GM11168 (cell line): ENCODE results near the gene EXOC5.
"Not testable (repeated sequence)": the region's sequence is repeated elsewhere in the genome, so short reads cannot be mapped to it uniquely, and the experiment has no call there.

Source experiments
- in situ Hi-C: fragments of 300-500 bp; cut with MboI; formaldehyde crosslinking; loops from one replicate; pipeline ENCODE4 v1.12.0; 2022; ENCODE audit warnings: low sequenced_read_pairs; ENCODE audit not compliant: unreplicated experiment

The EXOC5 gene

DNA sequence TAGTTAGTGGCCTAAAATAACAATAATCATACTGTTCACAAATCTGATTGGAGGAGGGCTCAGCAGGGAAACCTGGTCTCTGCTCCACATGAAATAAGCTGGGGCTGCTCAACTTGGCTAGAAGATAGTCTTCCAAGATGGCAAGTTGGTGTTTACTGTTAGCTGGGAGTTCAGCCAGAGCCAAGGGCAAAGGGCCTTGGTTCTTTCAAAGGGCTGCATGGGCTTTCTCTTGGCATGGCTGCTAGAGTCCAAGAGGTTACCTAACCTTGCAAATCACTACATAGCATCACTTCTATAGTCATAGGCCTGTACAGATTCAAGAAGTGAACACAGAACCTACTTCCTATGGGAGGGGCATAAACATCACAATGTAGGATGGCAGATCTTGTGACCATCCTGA is 7.1 kb downstream of the EXOC5 start:
- in situ Hi-C loops, result no loop called here

DNA sequence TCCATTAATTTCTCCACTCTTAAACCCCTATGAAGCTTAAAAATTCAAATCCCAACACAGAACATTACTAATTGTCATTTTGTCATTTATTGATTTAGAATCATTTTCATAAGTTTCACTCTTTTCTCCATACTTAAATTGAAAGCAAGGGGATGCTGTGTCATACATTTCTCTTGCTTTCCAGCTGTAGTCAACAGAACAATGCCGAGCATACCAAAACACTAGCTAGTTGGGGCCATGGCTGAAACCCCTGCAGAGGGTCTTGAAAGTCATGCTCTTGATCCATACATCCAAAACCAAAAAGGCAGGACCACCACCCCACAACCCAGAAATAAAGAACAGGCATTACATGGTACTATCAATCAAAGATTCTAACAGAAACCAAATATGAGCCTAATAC is 9.0 kb downstream of the EXOC5 start:
- in situ Hi-C loops, result no loop called here

DNA sequence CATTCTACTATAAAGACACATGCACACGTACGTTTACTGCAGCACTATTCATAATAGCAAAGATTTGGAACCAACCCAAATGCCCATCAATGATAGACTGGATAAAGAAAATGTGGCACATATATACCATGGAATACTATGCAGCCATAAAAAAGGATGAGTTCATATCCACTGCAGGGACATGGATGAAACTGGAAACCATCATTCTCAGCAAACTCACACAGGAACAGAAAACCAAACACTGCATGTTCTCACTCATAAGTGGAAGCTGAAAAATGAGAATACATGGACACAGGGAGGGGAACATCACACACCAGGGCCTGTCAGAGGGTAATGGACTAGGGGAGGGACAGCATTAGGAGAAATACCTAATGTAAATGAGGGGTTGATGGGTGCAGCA is 10.5 kb downstream of the EXOC5 start:
- in situ Hi-C loops, result not testable (repeated sequence)

DNA sequence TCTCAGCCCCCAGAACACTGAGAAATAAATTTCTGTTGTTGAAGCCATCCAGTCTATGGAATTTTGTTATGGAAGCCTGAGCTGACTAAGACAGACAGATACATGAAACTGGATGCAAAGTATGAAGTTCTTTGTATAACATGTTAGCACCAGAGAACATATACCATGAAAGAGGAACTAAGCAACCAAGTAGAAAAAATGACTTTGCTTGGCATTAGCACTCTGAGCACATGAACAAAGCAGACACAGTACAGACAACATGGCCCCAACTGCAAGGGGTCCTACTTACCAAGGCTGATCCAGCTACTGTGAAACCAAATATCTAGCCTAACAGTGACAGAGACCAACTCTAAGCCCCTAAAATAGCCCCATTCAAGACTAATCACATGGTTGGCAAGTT is 13.8 kb downstream of the EXOC5 start:
- in situ Hi-C loops, result no loop called here

DNA sequence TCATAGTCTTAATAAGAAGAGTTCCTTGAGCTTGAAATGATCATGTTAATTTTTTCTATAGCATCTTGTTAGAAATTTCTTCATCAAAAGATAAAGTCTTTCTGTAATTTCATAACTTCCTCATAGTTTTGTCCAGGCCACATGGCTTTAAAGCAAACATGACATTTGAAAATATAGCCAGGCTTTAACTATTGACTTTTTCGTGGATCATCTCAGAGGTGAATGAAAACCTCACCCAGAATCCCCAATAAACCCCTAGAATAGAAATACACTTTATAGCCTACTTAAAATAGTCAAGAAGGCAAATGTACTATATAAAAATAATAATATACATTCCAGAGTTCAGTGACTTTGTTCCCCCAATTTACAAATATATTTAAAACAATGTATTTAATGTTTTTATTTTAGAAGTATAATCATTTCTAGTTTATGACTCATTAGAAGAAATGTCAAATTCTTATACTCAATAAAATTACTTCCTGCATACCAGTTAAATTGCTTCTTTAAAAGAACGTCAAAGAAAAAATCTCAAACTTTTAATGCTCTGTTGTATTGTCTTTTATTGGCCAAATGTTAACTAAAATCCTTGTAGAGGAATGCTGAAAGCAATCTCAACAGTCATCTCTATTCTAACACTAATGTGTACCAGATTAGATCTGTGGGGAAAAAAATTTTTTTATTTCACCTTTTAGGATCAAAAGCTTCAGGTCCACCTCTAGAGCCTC is 21.6 kb downstream of the EXOC5 start:
- in situ Hi-C loops, result no loop called here

DNA sequence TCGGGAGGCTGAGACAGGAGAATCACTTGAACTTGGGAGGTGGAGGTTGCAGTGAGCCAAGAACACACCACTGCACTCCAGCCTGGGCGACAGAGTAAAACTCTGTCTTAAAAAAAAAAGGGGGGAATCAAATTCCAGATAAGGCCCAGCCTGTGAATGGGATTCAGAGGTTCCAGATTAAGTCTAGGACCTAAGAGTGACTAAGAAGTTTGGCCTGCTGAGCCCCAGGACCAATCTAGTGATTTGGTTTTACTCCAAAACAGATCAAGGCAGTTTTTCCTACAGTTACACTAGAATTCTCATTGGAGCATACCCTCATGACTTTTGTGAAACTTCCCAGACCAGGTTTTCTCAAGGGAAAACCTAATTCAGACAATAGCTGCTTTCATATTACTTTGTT is 22.8 kb downstream of the EXOC5 start:
- in situ Hi-C loops, result no loop called here

DNA sequence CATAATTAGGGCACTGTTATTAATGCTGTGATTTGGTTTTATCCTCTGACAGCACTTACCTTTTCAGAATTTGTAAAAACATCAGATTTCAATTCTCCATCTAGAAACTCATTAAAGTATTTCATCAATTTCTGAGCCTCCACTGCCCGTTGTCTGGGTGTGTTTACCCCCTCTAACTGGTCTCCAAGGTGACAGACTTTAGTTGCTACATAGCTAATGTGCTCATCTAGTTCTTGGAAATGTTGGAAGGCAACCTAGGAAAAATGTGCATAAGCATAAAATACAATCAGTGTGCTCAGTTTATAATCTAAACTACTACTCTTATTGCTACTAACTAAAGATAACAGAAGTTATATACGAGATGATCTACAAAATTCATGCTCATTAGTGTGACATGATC is 24.6 kb downstream of the EXOC5 start:
- in situ Hi-C loops, result no loop called here

DNA sequence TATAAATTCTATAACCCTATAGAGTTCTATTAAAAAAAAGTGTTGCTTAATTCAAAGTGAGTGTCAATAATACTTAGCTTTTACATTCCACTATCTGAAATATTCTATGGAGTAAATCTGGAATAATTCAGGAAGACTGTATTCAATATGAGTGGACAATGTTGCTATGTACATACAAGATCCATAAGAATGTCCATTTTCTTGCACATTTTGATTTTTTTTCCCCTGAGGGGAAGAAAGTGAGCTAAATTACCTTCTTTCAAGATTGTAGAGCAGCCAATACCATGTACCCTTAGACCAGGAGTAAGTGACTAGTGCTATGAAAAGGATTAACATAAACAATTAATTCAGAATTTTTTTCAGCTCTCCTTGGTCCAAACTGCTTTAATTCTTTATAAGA is 25.4 kb downstream of the EXOC5 start:
- in situ Hi-C loops, result no loop called here

DNA sequence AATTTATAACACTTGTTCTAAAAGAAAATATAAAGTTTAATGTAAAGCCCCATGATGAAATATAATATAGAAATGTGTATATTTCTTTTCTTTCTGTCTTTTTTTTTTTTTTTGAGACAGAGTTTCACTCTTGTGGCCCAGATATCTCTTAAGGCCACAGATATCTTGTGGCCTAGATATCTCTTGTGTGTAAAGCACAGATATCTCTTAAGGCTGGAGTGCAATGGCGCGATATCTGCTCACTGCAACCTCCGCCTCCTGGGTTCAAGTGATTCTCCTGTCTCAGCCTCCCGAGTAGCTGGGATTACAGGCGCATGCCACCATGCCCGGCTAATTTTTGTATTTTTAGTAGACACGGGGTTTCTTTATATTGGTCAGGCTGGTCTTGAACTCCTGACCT is 28.6 kb downstream of the EXOC5 start:
- in situ Hi-C loops, result not testable (repeated sequence)

DNA sequence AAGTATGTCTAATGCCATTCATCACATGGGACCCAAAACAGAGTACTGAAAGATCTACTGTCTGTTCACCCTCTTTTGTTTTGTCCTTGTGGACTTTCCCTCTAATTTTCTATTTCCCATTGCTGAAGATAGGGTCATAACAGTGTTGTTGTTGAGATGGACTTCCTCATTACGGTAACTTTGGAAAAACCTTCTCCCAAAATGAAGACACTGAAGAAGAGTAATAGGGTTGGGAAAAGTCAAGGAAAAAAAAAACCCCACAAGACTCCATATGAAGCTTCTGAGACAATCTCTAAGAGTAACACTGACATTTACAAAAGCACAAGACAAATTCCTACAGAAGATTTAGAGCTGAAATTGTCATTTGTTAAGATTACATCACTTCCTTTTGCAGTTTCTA is 36.7 kb downstream of the EXOC5 start:
- in situ Hi-C loops, result no loop called here

DNA sequence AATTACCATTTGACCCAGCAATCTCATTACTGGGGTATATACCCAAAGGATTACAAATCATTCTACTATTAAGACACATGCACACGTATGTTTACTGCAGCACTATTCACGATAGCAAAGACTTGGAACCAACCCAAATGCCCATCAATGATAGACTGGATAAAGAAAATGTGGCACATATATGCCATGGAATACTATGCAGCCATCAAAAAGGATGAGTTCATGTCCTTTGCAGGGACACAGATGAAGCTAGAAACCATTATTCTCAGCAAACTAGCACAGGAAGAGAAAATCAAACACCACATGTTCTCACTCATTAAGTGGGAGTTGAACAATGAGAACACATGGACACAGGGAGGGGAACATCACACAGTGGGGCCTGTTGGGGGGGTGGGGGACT is 40.4 kb downstream of the EXOC5 start:
- in situ Hi-C loops, result not testable (repeated sequence)

DNA sequence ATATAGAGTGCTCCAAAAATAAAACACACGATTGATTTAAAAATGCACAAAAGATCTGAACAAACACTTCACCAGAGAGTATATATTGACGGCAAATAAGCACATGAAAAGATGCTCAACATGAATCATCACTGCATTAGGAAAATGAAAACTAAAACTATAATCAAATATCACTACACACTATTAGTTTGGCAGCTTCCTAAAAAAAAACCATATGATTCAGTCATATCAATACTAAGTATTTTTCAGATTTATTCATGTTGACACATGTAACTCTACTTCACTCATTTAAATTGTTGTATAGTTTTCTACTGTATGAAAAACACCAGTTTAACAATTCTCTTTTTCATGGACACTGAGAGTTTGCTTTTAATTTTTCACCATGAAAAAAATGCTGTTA is 41.6 kb downstream of the EXOC5 start:
- in situ Hi-C loops, result no loop called here

DNA sequence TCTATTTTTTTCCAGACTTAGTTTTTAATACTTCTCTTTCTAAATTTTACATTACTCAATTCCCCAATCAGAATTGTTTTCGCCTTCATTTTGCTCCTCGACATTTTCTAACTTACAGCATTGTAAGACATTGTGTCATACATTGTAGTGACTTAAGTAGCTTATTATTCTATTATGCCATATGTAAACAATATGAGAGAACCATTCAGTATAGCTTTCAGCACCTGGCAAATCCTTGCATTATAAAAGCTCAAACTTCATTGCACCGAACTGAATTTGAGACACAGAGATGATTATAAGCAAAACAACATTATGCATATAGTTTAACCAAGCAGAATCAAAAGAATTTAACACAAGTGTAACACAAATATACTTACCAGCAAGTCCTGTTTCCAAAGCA is 46.8 kb downstream of the EXOC5 start:
- in situ Hi-C loops, result no loop called here

DNA sequence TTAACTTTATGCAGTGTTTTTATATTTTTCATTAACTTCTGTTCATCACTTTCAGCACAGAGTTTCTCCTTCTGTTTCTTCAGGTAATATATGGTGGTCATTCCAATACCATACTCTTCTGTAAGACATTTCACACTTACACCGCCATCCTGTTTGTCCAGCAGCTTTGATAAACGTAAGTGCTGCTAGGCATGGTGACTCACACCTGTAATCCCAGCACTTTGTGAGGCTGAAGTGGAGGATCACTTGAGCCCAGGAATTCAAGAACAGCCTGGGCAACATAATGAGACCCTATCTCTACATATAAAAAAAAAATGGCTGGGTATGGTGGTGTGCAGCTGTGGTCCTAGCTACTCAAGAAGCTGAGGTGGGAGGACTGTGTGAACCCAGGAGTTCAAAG is 55.8 kb downstream of the EXOC5 start:
- in situ Hi-C loops, result no loop called here

DNA sequence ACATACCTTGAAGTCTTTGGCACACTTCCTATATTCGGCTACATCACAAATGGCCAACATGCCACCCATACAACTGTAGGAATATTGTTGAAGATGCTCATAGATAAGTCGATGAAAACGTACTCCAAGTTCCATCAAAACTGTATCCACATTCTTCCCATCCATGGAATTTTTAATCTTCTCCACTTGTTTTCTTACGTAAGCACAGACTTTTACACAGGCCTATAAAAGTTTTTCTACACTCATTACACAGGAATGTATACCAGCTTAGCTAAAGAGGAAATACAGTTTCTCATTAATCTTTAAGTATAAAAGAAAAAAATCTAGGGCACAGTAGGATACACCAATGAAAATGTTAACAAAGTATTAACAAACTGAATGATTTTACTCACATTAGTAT is 59.1 kb downstream of the EXOC5 start:
- in situ Hi-C loops, result no loop called here

DNA sequence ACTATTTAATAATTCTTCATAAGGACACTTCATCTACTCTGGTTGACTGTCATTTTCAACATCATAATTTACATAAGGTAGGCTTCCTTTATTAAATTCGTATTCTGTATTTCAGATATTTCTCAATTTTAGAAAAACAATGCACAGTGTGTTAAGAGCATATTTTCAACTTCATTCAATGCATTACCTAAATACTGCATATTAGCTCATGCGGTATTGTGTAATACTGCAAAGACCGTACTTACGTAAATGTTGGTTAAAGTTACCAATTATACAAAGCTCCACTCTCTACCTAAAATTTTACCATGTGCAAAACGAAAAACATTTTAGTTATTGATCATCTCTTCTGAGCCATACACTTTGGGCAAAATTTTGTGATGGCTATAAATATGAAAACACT is 62.8 kb downstream of the EXOC5 start:
- in situ Hi-C loops, result no loop called here

DNA sequence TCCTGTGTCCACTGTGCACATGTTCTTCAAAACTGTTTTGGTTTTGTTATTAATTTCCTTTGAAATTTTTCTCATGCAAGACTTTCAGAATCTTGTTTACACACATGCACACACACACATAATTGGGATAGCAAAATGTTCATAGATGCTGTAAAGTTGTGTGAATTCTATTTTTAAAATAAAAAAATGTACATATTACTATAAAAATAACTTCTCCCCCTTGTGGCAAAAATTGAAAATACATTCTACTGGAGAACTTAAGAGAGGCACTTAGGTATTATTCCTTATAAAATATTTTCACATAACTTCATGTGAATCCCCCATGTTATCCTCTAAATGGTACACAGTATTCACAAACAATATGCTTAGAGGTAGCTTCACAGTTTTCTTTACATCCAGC is 66.0 kb downstream of the EXOC5 start:
- in situ Hi-C loops, result not testable (repeated sequence)

DNA sequence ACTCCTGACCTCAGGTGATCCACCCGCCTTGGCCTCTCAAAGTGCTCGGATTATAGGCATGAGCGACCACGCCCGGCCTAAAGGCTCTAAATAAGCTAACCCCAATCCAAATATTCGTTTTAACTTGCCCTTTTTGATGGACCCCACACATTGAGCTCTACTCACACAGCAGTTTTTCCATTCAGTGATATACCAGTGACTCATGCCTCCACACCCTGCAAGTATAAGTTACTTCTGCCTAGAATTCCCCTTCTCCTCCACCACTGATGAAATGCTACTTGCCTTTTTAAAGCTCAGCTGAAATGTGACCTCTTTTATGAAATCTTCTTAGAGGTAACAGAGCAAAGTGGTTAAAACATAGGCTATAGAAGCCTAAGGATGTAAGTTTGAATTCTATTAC is 68.8 kb downstream of the EXOC5 start:
- in situ Hi-C loops, result no loop called here

DNA sequence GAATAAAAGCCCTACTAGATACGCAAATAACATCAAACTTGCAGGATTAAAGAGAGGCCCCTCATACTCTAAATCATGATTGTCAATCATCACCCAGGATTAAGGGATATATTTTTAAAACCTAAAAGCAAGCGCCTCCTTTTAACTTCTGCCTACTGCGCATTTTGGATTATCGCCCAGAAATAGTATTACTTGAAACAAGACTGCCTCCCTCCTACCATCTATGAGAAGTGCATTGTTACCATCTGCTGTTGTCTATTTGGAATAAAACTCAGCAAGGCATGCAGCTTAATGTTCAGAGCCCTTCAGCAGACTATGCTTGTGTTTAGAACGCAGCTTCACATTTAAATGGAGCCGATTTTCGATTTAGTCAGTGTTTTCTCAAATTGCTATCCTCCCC is 79.6 kb downstream of the EXOC5 start:
- in situ Hi-C loops, result no loop called here

DNA sequence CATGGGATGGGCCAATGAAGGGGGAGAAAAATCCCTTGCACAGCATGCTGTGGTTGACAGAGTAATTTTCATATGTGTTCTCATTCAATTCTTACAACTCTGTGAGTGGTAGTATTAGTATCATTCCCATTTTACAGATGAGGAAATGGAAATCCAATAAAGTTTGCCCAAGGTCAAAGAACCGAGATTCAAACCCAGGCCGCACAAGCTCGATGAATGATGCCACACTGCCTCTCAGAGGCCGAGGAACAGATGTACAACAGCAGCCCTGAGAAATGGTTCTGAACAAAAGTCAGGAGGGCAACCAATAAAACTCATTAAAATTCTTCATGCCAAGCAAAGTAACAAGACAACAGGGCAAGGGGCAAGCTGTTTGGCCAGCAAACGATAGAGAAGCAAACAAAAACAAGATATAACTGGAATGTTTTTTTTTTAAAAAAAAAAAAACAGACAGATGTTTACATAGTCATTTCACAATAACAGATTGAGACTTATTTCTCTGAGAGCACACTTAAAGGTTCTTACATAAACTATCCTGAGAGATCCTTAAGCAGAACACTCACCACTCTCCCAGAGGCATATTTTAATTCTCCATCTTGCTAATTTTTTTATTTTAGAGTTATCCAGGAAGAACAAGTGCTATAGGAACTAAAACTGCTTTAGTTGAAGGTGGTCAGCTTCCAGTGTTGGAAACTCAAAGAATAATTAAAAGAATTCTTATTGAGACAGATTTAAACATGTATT is 85.8 kb downstream of the EXOC5 start:
- in situ Hi-C loops, result no loop called here

DNA sequence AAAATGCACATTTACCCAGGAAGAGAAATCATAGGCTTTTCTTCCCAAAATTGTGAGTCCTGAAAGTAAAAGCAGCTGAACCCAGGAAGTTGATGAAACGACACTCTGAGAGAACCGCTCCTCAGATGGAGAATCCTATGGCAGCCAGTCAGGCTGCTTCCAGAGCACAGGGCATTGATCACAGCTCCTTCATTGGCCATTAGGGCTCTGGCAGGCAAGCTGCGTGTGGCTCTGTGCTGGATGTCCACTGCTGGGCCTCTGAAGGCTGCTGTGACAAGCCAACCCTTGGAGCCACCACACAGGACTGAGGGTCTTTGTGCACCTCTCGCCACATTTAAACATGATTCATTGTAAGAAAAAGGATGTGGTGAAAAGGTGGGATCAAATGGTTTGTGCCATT is 89.4 kb downstream of the EXOC5 start:
- in situ Hi-C loops, result no loop called here

DNA sequence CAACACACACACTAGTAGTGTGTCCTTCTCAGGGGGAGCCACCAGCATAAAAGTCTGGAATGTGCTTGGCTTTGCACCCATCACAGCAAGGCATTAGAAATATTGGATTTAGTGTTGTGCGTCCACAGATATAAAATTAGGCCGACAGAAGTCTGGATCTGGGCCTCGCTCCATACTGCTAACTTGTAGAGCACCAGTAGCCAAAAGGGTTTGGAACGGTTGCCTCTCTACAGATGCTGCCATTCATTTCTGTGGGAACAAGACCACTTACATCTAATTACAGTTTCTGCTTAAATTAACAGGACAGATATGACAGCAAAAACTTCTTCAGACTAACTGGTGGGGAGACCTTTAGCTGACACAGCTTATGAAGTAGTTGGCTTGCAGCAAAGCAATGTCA is 94.2 kb downstream of the EXOC5 start:
- in situ Hi-C loops, result no loop called here
